Measurements from ENCODE around the gene UGT1A6. TPM values are rescaled to one million over a fixed set of nuclear protein-coding genes. Genes with fewer than 3 reads are reported as not detected.
"Not testable (repeated sequence)": the region's sequence is repeated elsewhere in the genome, so short reads cannot be mapped to it uniquely, and the experiment has no call there.

Gene UGT1A6
- total and polyA plus RNA-seq, 2 of the 4 experiments (the other 2 are of a cell fraction): not detected

GRCh38 chr2:233750689-233751088, 58.0 kb downstream of the UGT1A6 start:
- H4K20me1 ChIP-seq (ENCODE audit: insufficient read depth, low read length); H3K4me2 ChIP-seq (ENCODE audit: low read depth, low read length); in situ Hi-C loops (cut with MboI; ENCODE audit: low sequenced_read_pairs); H2BK20ac ChIP-seq (ENCODE audit: low read depth, low read length); H3K9ac ChIP-seq (ENCODE audit: low read depth, low read length); H3K56ac ChIP-seq (ENCODE audit: extremely low read depth, insufficient read depth, low read length); H3K4me3 ChIP-seq (ENCODE audit: insufficient read depth, low read depth, low read length); H3K18ac ChIP-seq (ENCODE audit: low read depth, low read length); H2AK5ac ChIP-seq (ENCODE audit: low read depth, low read length); intact Hi-C loops (cut with micrococcal nuclease); H3K27me3 ChIP-seq (ENCODE audit: control insufficient read depth, insufficient read depth, low read length); POLR2A ChIA-PET (ENCODE audit: unreplicated experiment); H2AK9ac ChIP-seq (replicated peaks; ENCODE audit: low read depth, low read length, poor library complexity); H4K91ac ChIP-seq (ENCODE audit: insufficient read depth, low read depth, low read length); H2AFZ ChIP-seq (replicated peaks; ENCODE audit: low read length, poor library complexity); H3K14ac ChIP-seq (replicated peaks; ENCODE audit: low read depth, low read length); dilution Hi-C loops (cut with HindIII; ENCODE audit: low sequenced_read_pairs, unreplicated experiment); H3K4me1 ChIP-seq (ENCODE audit: control insufficient read depth, insufficient read depth, low read length); H3K4ac ChIP-seq (ENCODE audit: low read depth, low read length); H2BK15ac ChIP-seq (ENCODE audit: low read depth, low read length); H3K27ac ChIP-seq (ENCODE audit: insufficient read depth, low read length); H3K23ac ChIP-seq (ENCODE audit: low read depth, low read length); H3K9me1 ChIP-seq (ENCODE audit: insufficient read depth, low read length); H3K36me3 ChIP-seq (ENCODE audit: control insufficient read depth, insufficient read depth, low read length); H3K79me1 ChIP-seq (ENCODE audit: low read depth in 1 of 2, low read length in 2 of 2); DNase-seq; H2BK5ac ChIP-seq (ENCODE audit: low read depth, low read length, poor library complexity, severe bottlenecking); H2BK120ac ChIP-seq (ENCODE audit: low read depth, low read length); CTCF ChIA-PET; BruUV-seq (replicated peaks); H3K9me3 ChIP-seq (ENCODE audit: control insufficient read depth, insufficient read depth, low read length); ATAC-seq (ENCODE audit: low read depth); H4K8ac ChIP-seq (ENCODE audit: low read depth in 2 of 2, low read length in 2 of 2); H4K5ac ChIP-seq (ENCODE audit: low read depth, low read length): not testable (repeated sequence)
- no CpG with 5 or more reads among the region's 2 CpGs for WGBS, 2 experiments (ENCODE audit: extremely low coverage in 2 of 2, insufficient read length in 1 of 2)

GRCh38 chr2:233751212-233752009, 58.7 kb downstream of the UGT1A6 start:
- H3K4me2 ChIP-seq (ENCODE audit: low read depth, low read length); H3K18ac ChIP-seq (ENCODE audit: low read depth, low read length); H3K23ac ChIP-seq (ENCODE audit: low read depth, low read length); POLR2A ChIA-PET (ENCODE audit: unreplicated experiment); H2AK5ac ChIP-seq (ENCODE audit: low read depth, low read length); H3K56ac ChIP-seq (ENCODE audit: extremely low read depth, insufficient read depth, low read length); H3K4me3 ChIP-seq (ENCODE audit: insufficient read depth, low read depth, low read length); intact Hi-C loops (cut with micrococcal nuclease); dilution Hi-C loops (cut with HindIII; ENCODE audit: low sequenced_read_pairs, unreplicated experiment); H4K8ac ChIP-seq (ENCODE audit: low read depth in 2 of 2, low read length in 2 of 2); H2BK5ac ChIP-seq (ENCODE audit: low read depth, low read length, poor library complexity, severe bottlenecking); H3K27me3 ChIP-seq (ENCODE audit: control insufficient read depth, insufficient read depth, low read length); H4K5ac ChIP-seq (ENCODE audit: low read depth, low read length); in situ Hi-C loops (cut with MboI; ENCODE audit: low sequenced_read_pairs); H3K79me1 ChIP-seq (ENCODE audit: low read depth in 1 of 2, low read length in 2 of 2); DNase-seq; H4K20me1 ChIP-seq (ENCODE audit: insufficient read depth, low read length); H2AK9ac ChIP-seq (replicated peaks; ENCODE audit: low read depth, low read length, poor library complexity); H2BK20ac ChIP-seq (ENCODE audit: low read depth, low read length); H3K4ac ChIP-seq (ENCODE audit: low read depth, low read length); H3K9me1 ChIP-seq (ENCODE audit: insufficient read depth, low read length); H3K27ac ChIP-seq (ENCODE audit: insufficient read depth, low read length); H3K14ac ChIP-seq (replicated peaks; ENCODE audit: low read depth, low read length); H3K36me3 ChIP-seq (ENCODE audit: control insufficient read depth, insufficient read depth, low read length); H3K9ac ChIP-seq (ENCODE audit: low read depth, low read length); H2BK120ac ChIP-seq (ENCODE audit: low read depth, low read length); H2BK15ac ChIP-seq (ENCODE audit: low read depth, low read length); ATAC-seq (ENCODE audit: low read depth); H3K9me3 ChIP-seq (ENCODE audit: control insufficient read depth, insufficient read depth, low read length); H2AFZ ChIP-seq (replicated peaks; ENCODE audit: low read length, poor library complexity); H3K4me1 ChIP-seq (ENCODE audit: control insufficient read depth, insufficient read depth, low read length); BruUV-seq (replicated peaks); H4K91ac ChIP-seq (ENCODE audit: insufficient read depth, low read depth, low read length); CTCF ChIA-PET: not testable (repeated sequence)
- no CpG with 5 or more reads among the region's 2 CpGs for WGBS, 2 experiments (ENCODE audit: extremely low coverage in 2 of 2, insufficient read length in 1 of 2)

Measured in IMR-90 (cell line).